DND-41 (cell line): ENCODE data around the gene LRG1.

Experiments
- ATAC-seq: fragments of 200-7000 bp; cut with Tn5 transposase; 3 replicates; pipeline ENCODE4 v1.9.1; 2021; ENCODE audit warnings: low read depth; ENCODE audit not compliant: insufficient read depth
- DNase-seq: peaks from one replicate; pipeline ENCODE4 v3.0.0-alpha.2; 2020
- H2AFZ ChIP-seq: 2 replicates; pipeline ENCODE4 v1.6.0; 2012; ENCODE audit warnings: low read depth, low read length
- H3K27ac ChIP-seq: 2 replicates; pipeline ENCODE4 v1.5.1; 2012; ENCODE audit warnings: low read length, inconsistent platforms
- H3K27me3 ChIP-seq: fragments of 200-600 bp; sonication (generic); 2 replicates; pipeline ENCODE4 v1.6.0; 2012; ENCODE audit warnings: low read length, mild to moderate bottlenecking, inconsistent platforms; ENCODE audit not compliant: insufficient read depth, poor library complexity
- H3K36me3 ChIP-seq: 2 replicates; pipeline ENCODE4 v1.5.1; 2012; ENCODE audit warnings: low read length, inconsistent platforms; ENCODE audit not compliant: insufficient read depth
- H3K4me1 ChIP-seq: 2 replicates; pipeline ENCODE4 v1.5.1; 2012; ENCODE audit warnings: mild to moderate bottlenecking, low read length; ENCODE audit not compliant: insufficient read depth
- H3K4me2 ChIP-seq: 2 replicates; pipeline ENCODE4 v1.6.0; 2012; ENCODE audit warnings: mild to moderate bottlenecking, moderate library complexity, low read length, inconsistent platforms; ENCODE audit not compliant: insufficient read depth
- H3K4me3 ChIP-seq, 2 experiments: fragments of 200-600 bp in 1 of 2; shearing (Covaris generic) in 1 of 2; 2 replicates each; pipeline ENCODE4 v1.5.1; 2012 to 2016; ENCODE audit warnings: inconsistent platforms in 2 of 2, low read length in 2 of 2, mild to moderate bottlenecking in 2 of 2, low read depth in 1 of 2, moderate library complexity in 1 of 2
- H3K79me2 ChIP-seq: 2 replicates; pipeline ENCODE4 v1.6.0; 2012; ENCODE audit warnings: low read length, inconsistent platforms; ENCODE audit not compliant: insufficient read depth
- H3K9ac ChIP-seq: 2 replicates; pipeline ENCODE4 v1.6.0; 2012; ENCODE audit warnings: low read depth, mild to moderate bottlenecking, inconsistent platforms, low read length, moderate library complexity
- H3K9me3 ChIP-seq: 2 replicates; pipeline ENCODE4 v1.5.1; 2012; ENCODE audit warnings: low read length, moderate library complexity, mild to moderate bottlenecking, inconsistent platforms; ENCODE audit not compliant: insufficient read depth, severe bottlenecking
- H4K20me1 ChIP-seq: 2 replicates; pipeline ENCODE4 v1.6.0; 2012; ENCODE audit warnings: low read length; ENCODE audit not compliant: insufficient read depth
- EZH2 ChIP-seq: IDR thresholded peaks from 3 replicates; pipeline ENCODE4 v1.6.1; 2012; ENCODE audit warnings: borderline replicate concordance, low read depth, mild to moderate bottlenecking, moderate library complexity, low read length, inconsistent platforms; ENCODE audit not compliant: severe bottlenecking
- TF ChIP-seq, protein P1 (sequence below): IDR thresholded peaks from 2 replicates; pipeline ENCODE4 v1.5.1; 2012; ENCODE audit warnings: borderline replicate concordance, low read length, moderate library complexity, mild to moderate bottlenecking; ENCODE audit not compliant: poor library complexity, severe bottlenecking; ENCODE audit errors: extremely low read depth

The LRG1 gene

DNA sequence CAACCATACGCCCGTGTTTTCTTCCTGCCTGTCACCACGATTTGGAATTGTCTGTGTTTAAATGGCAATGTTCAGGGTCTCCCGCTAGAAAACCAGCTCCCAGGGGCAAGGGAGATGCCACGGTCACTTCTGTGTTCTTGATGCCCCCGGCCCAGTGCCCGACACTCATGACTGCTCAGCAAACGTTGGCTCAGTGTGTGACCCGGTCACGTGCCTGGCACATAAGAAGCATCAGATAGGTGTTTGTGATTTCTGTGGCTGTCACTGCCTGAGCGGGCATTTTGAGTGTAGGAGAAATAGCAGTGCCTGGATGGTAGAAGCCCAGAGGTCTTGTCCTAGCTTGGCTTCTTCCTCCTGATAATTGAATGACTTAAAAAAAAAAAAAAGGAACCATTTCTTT, 52.3 kb downstream of the LRG1 start:
- no peak for ATAC-seq
- peaks cover 57% of the 10 kb centered on the region for H3K36me3 ChIP-seq

More for the DNA sequence above, 52.3 kb downstream of the LRG1 start:
- no peaks in the 10 kb centered on the region for H3K9me3 ChIP-seq
- no peak overlapping the region for H2AFZ ChIP-seq
- H3K4me2 ChIP-seq, result no peak overlapping the region
- no peak overlapping the region for H3K27ac ChIP-seq
- no peaks in the 10 kb centered on the region for H3K4me1 ChIP-seq
- peaks cover 4% of the 10 kb centered on the region; the same call in 1 of the 2 replicates for H4K20me1 ChIP-seq
- no peak overlapping the region for H3K4me3 ChIP-seq
- H3K27me3 ChIP-seq, result no peaks in the 10 kb centered on the region
- H3K79me2 ChIP-seq, result no peaks in the 10 kb centered on the region
- no peak for TF ChIP-seq EZH2
- TF ChIP-seq, protein P1, sequence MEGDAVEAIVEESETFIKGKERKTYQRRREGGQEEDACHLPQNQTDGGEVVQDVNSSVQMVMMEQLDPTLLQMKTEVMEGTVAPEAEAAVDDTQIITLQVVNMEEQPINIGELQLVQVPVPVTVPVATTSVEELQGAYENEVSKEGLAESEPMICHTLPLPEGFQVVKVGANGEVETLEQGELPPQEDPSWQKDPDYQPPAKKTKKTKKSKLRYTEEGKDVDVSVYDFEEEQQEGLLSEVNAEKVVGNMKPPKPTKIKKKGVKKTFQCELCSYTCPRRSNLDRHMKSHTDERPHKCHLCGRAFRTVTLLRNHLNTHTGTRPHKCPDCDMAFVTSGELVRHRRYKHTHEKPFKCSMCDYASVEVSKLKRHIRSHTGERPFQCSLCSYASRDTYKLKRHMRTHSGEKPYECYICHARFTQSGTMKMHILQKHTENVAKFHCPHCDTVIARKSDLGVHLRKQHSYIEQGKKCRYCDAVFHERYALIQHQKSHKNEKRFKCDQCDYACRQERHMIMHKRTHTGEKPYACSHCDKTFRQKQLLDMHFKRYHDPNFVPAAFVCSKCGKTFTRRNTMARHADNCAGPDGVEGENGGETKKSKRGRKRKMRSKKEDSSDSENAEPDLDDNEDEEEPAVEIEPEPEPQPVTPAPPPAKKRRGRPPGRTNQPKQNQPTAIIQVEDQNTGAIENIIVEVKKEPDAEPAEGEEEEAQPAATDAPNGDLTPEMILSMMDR, result no peak
- no peak overlapping the region for H3K9ac ChIP-seq
- no peak for DNase-seq
